AG20443 (cell line): ENCODE results near the gene FECH.
"Not testable (repeated sequence)": the region's sequence is repeated elsewhere in the genome, so short reads cannot be mapped to it uniquely, and the experiment has no call there.

ENCODE experiments used
- DNase-seq: peaks from one replicate; pipeline ENCODE4 v3.0.0; 2012; ENCODE audit warnings: low spot score, mixed read lengths

Gene FECH

GRCh38 chr18:57533006-57533867 lies 53.3 kb downstream of the FECH start:
- no peak for DNase-seq

- no peak for DNase-seq
These were observed 57.4 kb downstream of the FECH start for GRCh38 chr18:57529151-57529550.

- DNase-seq, result no peak
These were observed 58.8 kb downstream of the FECH start for GRCh38 chr18:57527556-57528229.

- DNase-seq, result no peak
These were observed 63.1 kb downstream of the FECH start for GRCh38 chr18:57523171-57523956.

- DNase-seq, result not testable (repeated sequence)
These were observed 64.2 kb downstream of the FECH start for GRCh38 chr18:57522348-57522747.

- DNase-seq, result no peak
These were observed 66.7 kb downstream of the FECH start for GRCh38 chr18:57519668-57520424.

GRCh38 chr18:57518533-57518932 lies 68.0 kb downstream of the FECH start:
- DNase-seq, result no peak

GRCh38 chr18:57516056-57516455 lies 70.4 kb downstream of the FECH start:
- no peak for DNase-seq

GRCh38 chr18:57505231-57505630 lies 81.3 kb downstream of the FECH start:
- no peak for DNase-seq

- no peak for DNase-seq
These were observed 83.9 kb downstream of the FECH start for GRCh38 chr18:57502624-57503023.

GRCh38 chr18:57498682-57499256 lies 87.7 kb downstream of the FECH start:
- no peak for DNase-seq
